Fibroblast of lung (primary cell): ENCODE results near the gene RARG.

Source experiments
- EZH2 ChIP-seq: IDR thresholded peaks from 2 replicates; pipeline ENCODE4 v1.5.1; 2012; ENCODE audit warnings: low read length, control low read depth, mild to moderate bottlenecking; ENCODE audit errors: missing control alignments
- TF ChIP-seq, protein P1 (sequence below), 2 donors: IDR thresholded peaks in 1 of 2; conservative IDR thresholded peaks in 1 of 2; 1 replicate in 1 of 2; 2 replicates in 1 of 2; pipeline ENCODE4 v1.5.1; 2011 to 2012; ENCODE audit warnings: low read length in 2 of 2, control low read depth in 1 of 2, inconsistent platforms in 1 of 2, low read depth in 1 of 2, mild to moderate bottlenecking in 1 of 2

DNA sequence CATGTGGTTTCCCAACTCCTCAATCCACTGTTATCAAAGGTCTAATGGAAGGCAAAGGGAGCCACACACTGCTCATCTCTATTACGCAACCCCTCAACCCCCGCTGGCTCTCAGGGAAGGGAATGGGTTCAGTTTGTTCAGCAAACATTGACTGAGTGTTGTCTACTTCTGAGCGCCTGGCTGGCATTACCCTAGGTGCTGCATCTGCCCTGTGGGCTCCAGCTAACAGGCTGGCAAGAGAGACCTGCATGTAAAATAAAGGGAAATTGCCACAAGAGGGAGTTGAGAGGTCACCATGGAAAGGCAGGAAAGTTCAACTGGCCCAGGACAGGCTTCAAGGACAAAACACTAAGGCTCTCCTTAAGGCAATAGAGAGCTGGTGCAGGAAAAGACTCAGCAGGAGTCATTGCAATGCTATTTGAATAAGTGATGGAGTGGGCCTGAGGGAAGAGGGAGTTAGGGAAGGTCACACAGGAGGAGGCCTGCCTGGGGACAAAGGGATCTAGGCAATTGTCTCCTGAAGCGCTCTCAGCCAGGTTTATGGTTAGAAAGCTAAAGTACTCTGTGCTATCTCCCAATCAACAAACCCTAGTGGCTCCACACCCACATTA is 57.0 kb downstream of the RARG start:
- TF ChIP-seq, protein P1, sequence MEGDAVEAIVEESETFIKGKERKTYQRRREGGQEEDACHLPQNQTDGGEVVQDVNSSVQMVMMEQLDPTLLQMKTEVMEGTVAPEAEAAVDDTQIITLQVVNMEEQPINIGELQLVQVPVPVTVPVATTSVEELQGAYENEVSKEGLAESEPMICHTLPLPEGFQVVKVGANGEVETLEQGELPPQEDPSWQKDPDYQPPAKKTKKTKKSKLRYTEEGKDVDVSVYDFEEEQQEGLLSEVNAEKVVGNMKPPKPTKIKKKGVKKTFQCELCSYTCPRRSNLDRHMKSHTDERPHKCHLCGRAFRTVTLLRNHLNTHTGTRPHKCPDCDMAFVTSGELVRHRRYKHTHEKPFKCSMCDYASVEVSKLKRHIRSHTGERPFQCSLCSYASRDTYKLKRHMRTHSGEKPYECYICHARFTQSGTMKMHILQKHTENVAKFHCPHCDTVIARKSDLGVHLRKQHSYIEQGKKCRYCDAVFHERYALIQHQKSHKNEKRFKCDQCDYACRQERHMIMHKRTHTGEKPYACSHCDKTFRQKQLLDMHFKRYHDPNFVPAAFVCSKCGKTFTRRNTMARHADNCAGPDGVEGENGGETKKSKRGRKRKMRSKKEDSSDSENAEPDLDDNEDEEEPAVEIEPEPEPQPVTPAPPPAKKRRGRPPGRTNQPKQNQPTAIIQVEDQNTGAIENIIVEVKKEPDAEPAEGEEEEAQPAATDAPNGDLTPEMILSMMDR (conservative IDR thresholded peaks at IDR 0.05 in 1 of 2, IDR thresholded peaks at IDR 0.05 in 1 of 2; ENCODE audit: low read depth in 1 of 2, low read length in 2 of 2), result peak; percentile 3 to 23
- TF ChIP-seq EZH2, result no peak
